ENCODE data around the gene MYLK. TPM values are rescaled to one million over a fixed set of nuclear protein-coding genes. Genes with fewer than 3 reads are reported as not detected.

Gene MYLK
- total RNA-seq, 4 donors from 2014 or later = 32.0 to 81.2 (median 61.5) TPM

DNA sequence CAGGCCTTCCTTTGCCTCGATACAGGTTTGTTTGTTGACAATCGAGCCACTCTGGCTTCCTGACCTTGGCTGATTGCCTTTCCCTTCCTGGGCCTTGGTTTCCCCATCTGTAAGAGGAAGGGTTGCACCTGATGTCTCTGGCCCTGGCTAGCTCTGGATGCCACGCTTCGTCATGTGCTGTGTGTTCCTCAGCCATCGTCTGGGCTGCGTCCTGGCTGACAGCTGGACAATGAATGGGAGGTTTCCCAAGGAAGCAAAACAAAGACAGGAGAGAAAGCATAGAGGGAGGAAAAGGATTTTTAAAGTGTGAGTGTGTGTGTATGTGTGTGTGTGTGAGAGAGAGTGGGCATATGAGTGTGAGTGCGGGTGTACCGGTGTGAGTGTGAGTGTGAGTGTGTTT, 234.0 kb downstream of the MYLK start:
- peaks cover 0 to 20% (median 15%) of the 10 kb centered on the region in 4 donors for H3K4me1 ChIP-seq
- H3K9me3 ChIP-seq = no peaks in the 10 kb centered on the region
- WGBS, 2 donors = 85 to 89% methylated on average over 8 of the region's 8 CpGs
- no peak overlapping the region for H3K27ac ChIP-seq
- H3K36me3 ChIP-seq = peaks cover 0 to 4% (median 0%) of the 10 kb centered on the region in 3 donors
- TF ChIP-seq EP300 (IDR thresholded peaks at IDR 0.05) = no peak
- TF ChIP-seq, protein P1, sequence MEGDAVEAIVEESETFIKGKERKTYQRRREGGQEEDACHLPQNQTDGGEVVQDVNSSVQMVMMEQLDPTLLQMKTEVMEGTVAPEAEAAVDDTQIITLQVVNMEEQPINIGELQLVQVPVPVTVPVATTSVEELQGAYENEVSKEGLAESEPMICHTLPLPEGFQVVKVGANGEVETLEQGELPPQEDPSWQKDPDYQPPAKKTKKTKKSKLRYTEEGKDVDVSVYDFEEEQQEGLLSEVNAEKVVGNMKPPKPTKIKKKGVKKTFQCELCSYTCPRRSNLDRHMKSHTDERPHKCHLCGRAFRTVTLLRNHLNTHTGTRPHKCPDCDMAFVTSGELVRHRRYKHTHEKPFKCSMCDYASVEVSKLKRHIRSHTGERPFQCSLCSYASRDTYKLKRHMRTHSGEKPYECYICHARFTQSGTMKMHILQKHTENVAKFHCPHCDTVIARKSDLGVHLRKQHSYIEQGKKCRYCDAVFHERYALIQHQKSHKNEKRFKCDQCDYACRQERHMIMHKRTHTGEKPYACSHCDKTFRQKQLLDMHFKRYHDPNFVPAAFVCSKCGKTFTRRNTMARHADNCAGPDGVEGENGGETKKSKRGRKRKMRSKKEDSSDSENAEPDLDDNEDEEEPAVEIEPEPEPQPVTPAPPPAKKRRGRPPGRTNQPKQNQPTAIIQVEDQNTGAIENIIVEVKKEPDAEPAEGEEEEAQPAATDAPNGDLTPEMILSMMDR (IDR thresholded peaks at IDR 0.05) = no peak
- no peak for TF ChIP-seq POLR2A (IDR thresholded peaks at IDR 0.05)
- no peaks in the 10 kb centered on the region for H3K27me3 ChIP-seq
- no peak for DNase-seq (ENCODE audit: low spot score in 2 of 2)
- no peak overlapping the region for H3K4me3 ChIP-seq

DNA sequence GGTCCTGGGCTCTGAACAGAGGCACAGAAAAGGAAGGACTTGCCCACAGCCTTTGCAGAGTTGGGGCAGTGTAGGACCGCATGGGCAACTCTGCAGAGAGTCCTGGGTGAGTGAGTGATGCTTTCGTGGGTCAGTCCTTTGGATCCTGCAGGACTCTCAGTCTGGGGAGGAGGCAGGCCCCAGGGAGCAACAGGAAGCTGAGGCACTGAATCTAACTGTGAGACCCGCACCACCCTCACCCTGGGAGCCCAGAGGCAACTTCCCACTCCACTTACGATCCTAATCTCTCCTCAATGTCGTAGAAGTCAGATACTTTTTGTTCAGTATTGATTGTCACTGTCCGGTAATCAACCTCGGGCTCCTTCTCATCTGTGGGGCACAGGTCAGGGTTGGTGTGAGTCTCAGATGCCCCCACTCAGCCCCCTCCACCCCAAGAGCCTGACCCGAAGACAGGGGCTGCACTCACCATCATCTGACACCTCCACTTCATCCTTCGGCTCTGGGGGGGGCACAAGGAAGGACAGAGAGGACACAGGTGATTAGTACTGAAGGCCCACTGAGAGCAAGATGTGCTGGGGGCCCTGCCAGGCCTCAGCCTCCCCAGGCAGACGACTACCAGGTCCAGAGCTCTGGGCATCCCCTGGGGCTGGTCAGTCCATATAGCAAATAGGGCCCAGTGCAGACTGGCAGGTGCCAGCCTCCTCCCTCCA, 235.3 kb downstream of the MYLK start:
- H3K9me3 ChIP-seq = no peaks in the 10 kb centered on the region
- no peak overlapping the region for H3K27ac ChIP-seq
- no peaks in the 10 kb centered on the region for H3K27me3 ChIP-seq
- peaks cover 0 to 15% (median 14%) of the 10 kb centered on the region in 4 donors for H3K4me1 ChIP-seq
- no peak for TF ChIP-seq POLR2A (IDR thresholded peaks at IDR 0.05)
- TF ChIP-seq, protein P1 (IDR thresholded peaks at IDR 0.05) = no peak
- no peak for TF ChIP-seq EP300 (IDR thresholded peaks at IDR 0.05)
- peaks cover 0 to 4% (median 0%) of the 10 kb centered on the region in 3 donors for H3K36me3 ChIP-seq
- 83 to 86% methylated on average over 10 of the region's 10 CpGs for WGBS, 2 donors
- H3K4me3 ChIP-seq = no peak overlapping the region
- DNase-seq (ENCODE audit: low spot score in 2 of 2) = no peak

DNA sequence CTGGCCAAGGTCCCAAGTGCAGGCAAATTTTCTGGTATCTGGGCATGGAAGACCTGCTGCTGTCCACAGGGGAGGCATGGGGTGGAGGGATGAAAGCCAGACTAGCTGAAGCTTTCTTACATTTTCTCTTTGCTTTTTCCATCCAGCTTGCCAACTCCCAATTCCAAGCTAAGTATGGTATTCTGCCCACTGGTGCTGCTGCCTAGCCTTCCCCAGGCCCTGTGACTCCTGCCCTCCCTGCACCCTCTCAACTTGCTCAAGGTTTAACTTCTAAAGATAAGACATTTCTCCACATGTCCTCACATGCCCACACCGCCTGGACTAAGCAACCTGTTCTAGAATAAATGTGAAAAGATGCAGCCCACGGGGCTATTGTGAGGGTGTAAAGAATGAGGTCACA, 239.8 kb downstream of the MYLK start:
- peaks cover 0 to 18% (median 0%) of the 10 kb centered on the region in 4 donors for H3K4me1 ChIP-seq
- no peaks in the 10 kb centered on the region for H3K27me3 ChIP-seq
- no peaks in the 10 kb centered on the region for H3K36me3 ChIP-seq

DNA sequence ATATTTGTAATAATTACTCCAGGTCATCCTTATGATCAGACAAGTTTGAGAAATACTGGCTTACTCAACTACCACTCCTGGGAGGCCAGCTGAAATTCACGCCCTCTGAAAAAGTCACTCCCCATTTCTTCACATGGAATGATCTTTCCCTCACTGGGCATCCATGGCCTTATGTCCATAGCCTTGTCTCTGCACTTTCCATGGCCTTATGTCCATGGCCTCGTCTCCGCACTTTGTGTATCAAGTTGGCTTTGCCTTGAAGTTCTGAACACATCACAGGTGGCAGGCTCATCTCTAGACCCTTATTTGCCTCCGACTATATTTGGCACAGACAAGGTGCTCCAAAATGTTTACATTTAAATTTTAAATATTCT, 241.2 kb downstream of the MYLK start:
- no peak for DNase-seq (ENCODE audit: low spot score in 2 of 2)
- peaks cover 0 to 18% (median 0%) of the 10 kb centered on the region in 4 donors for H3K4me1 ChIP-seq
- TF ChIP-seq POLR2A (IDR thresholded peaks at IDR 0.05) = no peak
- TF ChIP-seq, protein P1 (IDR thresholded peaks at IDR 0.05) = no peak
- no peak for TF ChIP-seq EP300 (IDR thresholded peaks at IDR 0.05)
- H3K27me3 ChIP-seq = no peaks in the 10 kb centered on the region
- no peak overlapping the region for H3K27ac ChIP-seq
- 94% methylated on average over 4 of the region's 4 CpGs for WGBS, 2 donors
- no peak overlapping the region for H3K4me3 ChIP-seq
- H3K9me3 ChIP-seq = no peaks in the 10 kb centered on the region
- peaks cover 0 to 4% (median 0%) of the 10 kb centered on the region in 3 donors for H3K36me3 ChIP-seq

More for the DNA sequence above, 239.8 kb downstream of the MYLK start:
- WGBS, 2 donors = 90 to 92% methylated on average over 2 of the region's 2 CpGs
- TF ChIP-seq POLR2A (IDR thresholded peaks at IDR 0.05) (no peak), EP300 (IDR thresholded peaks at IDR 0.05) (no peak)
- TF ChIP-seq, protein P1 (IDR thresholded peaks at IDR 0.05) = no peak
- no peak for DNase-seq (ENCODE audit: low spot score in 2 of 2)
- no peaks in the 10 kb centered on the region for H3K9me3 ChIP-seq
- no peak overlapping the region for H3K4me3 ChIP-seq
- no peak overlapping the region for H3K27ac ChIP-seq

DNA sequence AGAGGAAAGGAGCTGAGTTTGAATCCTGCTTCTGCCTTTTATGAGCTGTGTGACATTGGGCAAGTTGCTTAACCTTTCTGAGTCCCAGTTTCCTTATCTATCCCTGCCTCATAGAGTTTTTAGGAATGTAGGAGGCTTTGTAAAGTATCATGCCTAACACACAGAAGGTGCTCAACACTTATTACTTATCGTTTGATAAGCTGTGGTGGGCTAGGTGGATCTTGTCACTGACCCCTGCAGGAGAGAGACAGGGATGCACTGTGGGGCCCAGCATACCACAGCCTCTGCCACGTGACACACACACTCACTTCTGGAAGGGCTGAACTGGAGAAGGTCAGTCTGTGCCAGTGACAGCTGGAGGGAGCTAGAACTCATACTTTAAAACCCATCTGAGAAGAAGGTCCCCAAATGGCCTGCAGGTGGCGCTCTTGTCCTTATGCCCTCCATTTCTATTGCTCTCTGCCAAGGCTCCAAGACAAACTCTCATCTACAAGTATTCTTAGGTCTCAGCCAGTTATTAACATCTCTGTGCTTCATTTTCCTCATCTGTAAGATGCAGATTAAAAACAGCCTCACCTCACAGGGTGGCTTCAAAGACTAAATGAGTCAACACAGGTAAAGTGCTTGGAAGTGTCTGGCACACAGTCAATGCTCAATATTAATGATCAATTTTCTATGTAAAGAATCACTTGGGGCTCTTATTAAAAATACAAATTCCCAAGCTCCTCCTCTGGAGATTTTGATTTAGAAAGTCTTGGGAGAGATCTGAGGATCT, 241.8 kb downstream of the MYLK start:
- peaks cover 0 to 9% (median 0%) of the 10 kb centered on the region in 3 donors for H3K36me3 ChIP-seq
- peaks cover 0 to 18% (median 0%) of the 10 kb centered on the region in 4 donors for H3K4me1 ChIP-seq
- H3K27ac ChIP-seq = no peak overlapping the region
- 43 to 47% methylated on average over 2 to 3 of the region's 3 CpGs for WGBS, 2 donors
- H3K9me3 ChIP-seq = no peaks in the 10 kb centered on the region
- H3K27me3 ChIP-seq = no peaks in the 10 kb centered on the region
- H3K4me3 ChIP-seq = no peak overlapping the region
- no peak for TF ChIP-seq POLR2A (IDR thresholded peaks at IDR 0.05)
- TF ChIP-seq, protein P1 (IDR thresholded peaks at IDR 0.05) = peak; percentile 49 to 62 (median 60)
- DNase-seq (ENCODE audit: low spot score in 2 of 2) = peak; percentile 42 to 70

Measured in tibial nerve (tissue), 4 donors.